Fibroblast of mammary gland (primary cell): ENCODE measurements around the gene PATJ.

Experiments used
- DNase-seq: peaks from one replicate; pipeline ENCODE4 v3.0.0-alpha.2; 2010; ENCODE audit warnings: low read depth
- H3K4me3 ChIP-seq: 2 replicates; pipeline ENCODE4 v1.5.1; 2011; ENCODE audit warnings: low read depth, mild to moderate bottlenecking, low read length, moderate library complexity; ENCODE audit not compliant: control insufficient read depth
- CTCF ChIP-seq: conservative IDR thresholded peaks from 2 replicates; pipeline ENCODE4 v1.5.1; 2011; ENCODE audit warnings: low read depth, low read length, inconsistent platforms; ENCODE audit not compliant: control insufficient read depth, insufficient read depth

PATJ gene

GRCh38 chr1:62046927-62047326 lies 304.6 kb downstream of the PATJ start:
- no peak for TF ChIP-seq CTCF
- H3K4me3 ChIP-seq = no peak overlapping the region
- DNase-seq = no peak

GRCh38 chr1:62050165-62050564 lies 307.9 kb downstream of the PATJ start:
- no peak overlapping the region for H3K4me3 ChIP-seq
- no peak for TF ChIP-seq CTCF
- DNase-seq = no peak

- no peak for DNase-seq
- H3K4me3 ChIP-seq = no peak overlapping the region
- TF ChIP-seq CTCF = no peak
These were observed 310.7 kb downstream of the PATJ start for GRCh38 chr1:62052946-62053345.

GRCh38 chr1:62054188-62054587 lies 311.9 kb downstream of the PATJ start:
- no peak for TF ChIP-seq CTCF
- DNase-seq = no peak
- H3K4me3 ChIP-seq = no peak overlapping the region

- TF ChIP-seq CTCF = no peak
- H3K4me3 ChIP-seq = no peak overlapping the region
- DNase-seq = no peak
These were observed 314.9 kb downstream of the PATJ start for GRCh38 chr1:62057230-62057629.

GRCh38 chr1:62057641-62058290 lies 315.5 kb downstream of the PATJ start:
- no peak for TF ChIP-seq CTCF
- DNase-seq = no peak
- no peak overlapping the region for H3K4me3 ChIP-seq

GRCh38 chr1:62058956-62059355 lies 316.7 kb downstream of the PATJ start:
- TF ChIP-seq CTCF = no peak
- H3K4me3 ChIP-seq = no peak overlapping the region
- no peak for DNase-seq
